Thoracic aorta (tissue), 2 donors: Measurements from ENCODE around the gene GPHN. TPM values are rescaled to one million over a fixed set of nuclear protein-coding genes. Genes with fewer than 3 reads are reported as not detected.

Source experiments
- ATAC-seq: fragments of 150-250 bp; one replicate; pipeline ENCODE4 v1.8.0; 2017; ENCODE audit warnings: low read depth; ENCODE audit not compliant: insufficient number of reproducible peaks, low FRiP score
- DNase-seq: peaks from one replicate; pipeline ENCODE4 v3.0.0-alpha.2; 2020; ENCODE audit warnings: low spot score
- H3K27ac ChIP-seq, 2 donors: fragments of 200-600 bp; sonication (generic); 1 replicate in 1 of 2; 2 replicates in 1 of 2; pipeline ENCODE4 v1.5.1; 2016; ENCODE audit warnings: mild to moderate bottlenecking in 2 of 2, moderate library complexity in 2 of 2
- H3K27me3 ChIP-seq: fragments of 200-600 bp; sonication (generic); replicated peaks from 2 replicates; pipeline ENCODE4 v1.6.0; 2016; ENCODE audit warnings: mild to moderate bottlenecking; ENCODE audit not compliant: insufficient read depth
- H3K36me3 ChIP-seq: fragments of 200-600 bp; sonication (generic); one replicate; pipeline ENCODE4 v1.5.1; 2016
- H3K4me1 ChIP-seq, 2 donors: fragments of 200-600 bp; sonication (generic); 1 replicate in 1 of 2; 2 replicates in 1 of 2; pipeline versions ENCODE4 v1.5.1 to v1.6.0; 2016; ENCODE audit warnings: low read depth in 2 of 2, mild to moderate bottlenecking in 1 of 2; ENCODE audit not compliant: control insufficient read depth in 1 of 2
- H3K4me3 ChIP-seq: fragments of 200-600 bp; sonication (generic); 2 replicates; pipeline ENCODE4 v1.5.1; 2016; ENCODE audit warnings: mild to moderate bottlenecking
- H3K9me3 ChIP-seq: fragments of 200-600 bp; sonication (generic); 2 replicates; pipeline ENCODE4 v1.5.1; 2016
- total RNA-seq, 2 donors: library from RNA; depleted of rRNA; stranded (reverse); fragments of >200 nt; gene quantifications; one replicate each; pipeline versions ENCODE4 v1.1.0 to v1.2.3, GENCODE V29; 2016
- TF ChIP-seq, protein P1 (sequence below): fragments of 200-600 bp; sonication (generic); IDR thresholded peaks from one replicate; pipeline ENCODE4 v1.5.1; 2019; ENCODE audit warnings: antibody characterized with exemption

Gene GPHN
- total RNA-seq, 2 donors from 2014 or later, result 14.0 to 14.2 TPM

DNA sequence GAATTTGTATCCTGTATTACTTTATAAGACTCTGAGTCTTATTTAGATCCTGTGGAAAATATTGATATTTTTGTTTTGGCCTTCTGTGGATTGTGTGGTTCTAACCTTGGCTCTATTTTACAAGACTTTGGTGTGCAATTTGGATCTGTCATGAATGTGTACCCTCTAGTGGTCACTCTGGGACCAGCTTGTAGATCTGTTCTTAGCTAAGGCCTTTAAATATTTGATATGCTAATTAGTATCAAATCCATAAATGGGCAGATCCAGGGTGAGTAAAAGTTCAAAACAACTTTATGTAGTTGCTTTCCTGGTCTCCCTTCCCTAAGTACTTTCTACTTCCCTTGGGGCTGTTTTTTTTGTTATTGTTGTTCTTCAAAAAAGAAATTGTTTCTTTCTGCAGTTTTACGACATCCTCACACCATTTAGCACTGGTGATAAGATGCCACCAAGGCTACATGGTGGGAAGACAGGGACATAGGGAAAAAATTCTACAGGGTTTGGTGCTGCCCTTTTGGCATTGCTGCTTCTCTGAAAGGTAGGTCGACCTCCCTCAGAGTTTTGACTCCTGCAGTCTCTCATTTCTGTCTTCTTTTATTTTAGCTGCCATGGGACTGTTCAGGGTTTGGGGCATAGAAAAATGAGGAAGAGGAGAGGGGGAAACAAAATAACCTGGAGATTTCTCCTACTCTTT, 238.5 kb downstream of the GPHN start:
- no peak for DNase-seq
- Histone ChIP-seq H3K36me3 (no peaks in the 10 kb centered on the region), H3K27me3 (no peaks in the 10 kb centered on the region), H3K4me3 (no peak overlapping the region), H3K27ac (no peak overlapping the region), H3K9me3 (no peaks in the 10 kb centered on the region), H3K4me1 (peaks cover 0 to 4% of the 10 kb centered on the region in 2 donors)
- TF ChIP-seq, protein P1, sequence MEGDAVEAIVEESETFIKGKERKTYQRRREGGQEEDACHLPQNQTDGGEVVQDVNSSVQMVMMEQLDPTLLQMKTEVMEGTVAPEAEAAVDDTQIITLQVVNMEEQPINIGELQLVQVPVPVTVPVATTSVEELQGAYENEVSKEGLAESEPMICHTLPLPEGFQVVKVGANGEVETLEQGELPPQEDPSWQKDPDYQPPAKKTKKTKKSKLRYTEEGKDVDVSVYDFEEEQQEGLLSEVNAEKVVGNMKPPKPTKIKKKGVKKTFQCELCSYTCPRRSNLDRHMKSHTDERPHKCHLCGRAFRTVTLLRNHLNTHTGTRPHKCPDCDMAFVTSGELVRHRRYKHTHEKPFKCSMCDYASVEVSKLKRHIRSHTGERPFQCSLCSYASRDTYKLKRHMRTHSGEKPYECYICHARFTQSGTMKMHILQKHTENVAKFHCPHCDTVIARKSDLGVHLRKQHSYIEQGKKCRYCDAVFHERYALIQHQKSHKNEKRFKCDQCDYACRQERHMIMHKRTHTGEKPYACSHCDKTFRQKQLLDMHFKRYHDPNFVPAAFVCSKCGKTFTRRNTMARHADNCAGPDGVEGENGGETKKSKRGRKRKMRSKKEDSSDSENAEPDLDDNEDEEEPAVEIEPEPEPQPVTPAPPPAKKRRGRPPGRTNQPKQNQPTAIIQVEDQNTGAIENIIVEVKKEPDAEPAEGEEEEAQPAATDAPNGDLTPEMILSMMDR, result peak; percentile 26
- ATAC-seq, result no peak

DNA sequence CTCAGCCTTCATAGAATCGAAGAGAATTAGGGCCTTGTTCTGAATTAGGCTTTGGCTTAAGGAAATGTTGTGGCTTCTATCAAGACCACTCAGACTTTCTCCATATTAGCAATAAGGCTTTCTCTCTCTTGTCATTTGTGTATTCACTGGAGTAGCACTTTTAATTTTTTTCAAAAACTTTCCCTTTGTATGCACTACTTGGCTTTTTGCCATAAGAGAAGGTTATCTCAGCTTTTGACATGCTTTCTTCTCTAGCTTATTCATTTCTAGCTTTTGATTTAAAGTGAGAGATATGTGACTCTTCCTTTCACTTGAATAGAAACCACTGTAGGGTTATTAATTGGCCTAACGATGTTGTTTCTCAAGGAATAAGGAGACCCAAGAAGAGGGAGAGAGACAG, 244.2 kb downstream of the GPHN start:
- no peak for ATAC-seq
- Histone ChIP-seq H3K36me3 (no peaks in the 10 kb centered on the region), H3K27me3 (no peaks in the 10 kb centered on the region), H3K4me1 (peaks cover 0 to 4% of the 10 kb centered on the region in 2 donors), H3K9me3 (no peaks in the 10 kb centered on the region), H3K27ac (no peak overlapping the region), H3K4me3 (no peak overlapping the region)
- TF ChIP-seq, protein P1, result no peak
- DNase-seq, result no peak

GRCh38 chr14:66758031-66758613, 250.2 kb downstream of the GPHN start:
- no peak for ATAC-seq
- Histone ChIP-seq H3K9me3 (no peaks in the 10 kb centered on the region), H3K4me3 (no peak overlapping the region), H3K36me3 (no peaks in the 10 kb centered on the region), H3K27me3 (no peaks in the 10 kb centered on the region), H3K27ac (no peak overlapping the region), H3K4me1 (no peaks in the 10 kb centered on the region)
- DNase-seq, result no peak
- TF ChIP-seq, protein P1, result no peak

GRCh38 chr14:66772146-66772545, 264.2 kb downstream of the GPHN start:
- Histone ChIP-seq H3K36me3 (no peaks in the 10 kb centered on the region), H3K4me3 (no peak overlapping the region), H3K9me3 (no peaks in the 10 kb centered on the region), H3K27me3 (no peaks in the 10 kb centered on the region), H3K27ac (no peak overlapping the region), H3K4me1 (no peaks in the 10 kb centered on the region)
- TF ChIP-seq, protein P1, result no peak
- ATAC-seq, result no peak
- DNase-seq, result no peak

DNA sequence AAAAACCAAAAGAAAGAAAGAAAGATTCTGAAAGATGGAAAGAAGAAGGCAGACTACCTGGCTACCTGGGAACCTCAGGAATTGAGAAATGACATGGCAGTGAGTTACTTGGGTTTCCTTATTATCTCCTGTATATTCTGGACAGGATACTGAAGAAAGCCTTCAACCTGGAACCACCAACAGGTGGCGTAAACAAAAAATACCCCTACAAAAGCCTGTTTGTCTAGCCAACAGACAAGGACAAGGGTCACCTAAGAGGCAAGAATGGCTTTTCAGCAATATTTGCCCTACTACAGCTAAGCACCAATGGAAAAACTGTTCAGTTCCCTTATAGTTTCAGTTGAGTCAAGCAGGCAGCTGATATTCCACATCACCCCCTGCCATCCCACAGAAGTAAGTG, 274.9 kb downstream of the GPHN start:
- ATAC-seq (no peak), DNase-seq (no peak)
- TF ChIP-seq, protein P1, result no peak
- Histone ChIP-seq H3K4me3 (no peak overlapping the region), H3K4me1 (no peaks in the 10 kb centered on the region), H3K9me3 (no peaks in the 10 kb centered on the region), H3K36me3 (no peaks in the 10 kb centered on the region), H3K27me3 (no peaks in the 10 kb centered on the region), H3K27ac (no peak overlapping the region)
